Measurements from ENCODE around the gene EFHB.

- TF ChIP-seq CTCF (IDR thresholded peaks at IDR 0.05) (no peak), EZH2 (IDR thresholded peaks at IDR 0.05) (no peak)
These were observed 16.9 kb downstream of the EFHB start for GRCh38 chr3:19917167-19917566.

All from neural progenitor cell (in vitro differentiated cells).